Ovary (tissue), 9 donors: ENCODE data around the gene PIBF1. TPM values are rescaled to one million over a fixed set of nuclear protein-coding genes. Genes with fewer than 3 reads are reported as not detected.

Experiments used
- DNase-seq, 5 donors: peaks; one replicate each; pipeline ENCODE4 v3.0.0-alpha.2; 2019 to 2020
- H3K27ac ChIP-seq, 2 donors: fragments of 200-600 bp; one replicate each; pipeline versions ENCODE4 v1.5.1 to v1.8.0; 2019 to 2022
- H3K27me3 ChIP-seq: fragments of 200-600 bp; one replicate; pipeline ENCODE4 v1.8.0; 2022
- H3K36me3 ChIP-seq: fragments of 200-600 bp; sonication (generic); one replicate; pipeline ENCODE4 v1.5.1; 2019
- H3K4me1 ChIP-seq: one replicate; pipeline ENCODE4 v1.8.1; 2013; ENCODE audit warnings: mild to moderate bottlenecking, moderate library complexity; ENCODE audit not compliant: insufficient read depth
- H3K4me3 ChIP-seq: fragments of 200-600 bp; sonication (generic); one replicate; pipeline ENCODE4 v1.5.1; 2017
- H3K9me3 ChIP-seq, 2 donors: fragments of 200-600 bp in 1 of 2; sonication (generic) in 1 of 2; one replicate each; pipeline versions ENCODE4 v1.5.1 to v1.8.1; 2013 to 2019; ENCODE audit warnings: mild to moderate bottlenecking in 1 of 2, moderate library complexity in 1 of 2
- CTCF ChIP-seq, 3 donors: fragments of 450-650 bp in 2 of 3; fragments of 200-600 bp in 1 of 3; IDR thresholded peaks; one replicate each; pipeline versions ENCODE4 v1.5.1 to v1.8.0; 2016 to 2022; ENCODE audit warnings: antibody characterized with exemption in 3 of 3, mild to moderate bottlenecking in 1 of 3
- EP300 ChIP-seq: sonication (generic); formaldehyde crosslinking; IDR thresholded peaks from one replicate; pipeline ENCODE4 v1.6.1; 2017; ENCODE audit warnings: antibody characterized with exemption
- POLR2A ChIP-seq: fragments of 450-650 bp; IDR thresholded peaks from one replicate; pipeline ENCODE4 v1.6.1; 2017; ENCODE audit warnings: antibody characterized with exemption, mild to moderate bottlenecking, moderate library complexity
- WGBS, 3 donors: extraction: QIAGEN DNeasy Blood & Tissue Kit in 1 of 3; methylation state at CpG; one replicate each; pipeline versions ENCODE4 v1.1.5 to v1.1.7; 2013 to 2017; 5-methylcytosine and 5-hydroxymethylcytosine counted together
- intact Hi-C, 4 donors: fragments of 100-400 bp; cut with DNase I; formaldehyde crosslinking; loops; one replicate each; pipeline versions ENCODE4 v1.11.0 to v1.15.1; 2022 to 2023
- polyA plus RNA-seq, 2 donors: library from polyadenylated mRNA; stranded (reverse); fragments of 200-250 nt in 1 of 2; fragments of 350-450 nt in 1 of 2; fragmentation: Illumina TruSeq in 1 of 2; extraction: RNeasy Lipid Tissue Mini Kit (QIAGEN cat#74804) in 1 of 2; gene quantifications; one replicate each; pipeline ENCODE4 v1.2.3, GENCODE V29; 2013 to 2014
- total RNA-seq, 7 donors: library from RNA; depleted of rRNA in 2 of 7; stranded (reverse); fragments of >200 nt in 2 of 7; fragmentation: NEBNext Ultra II Directional in 3 of 7; extraction: Animal tissue kit (Norgen Biotek cat#: 25700) in 3 of 7; gene quantifications; one replicate each; pipeline versions ENCODE4 v1.1.0 to v1.2.4, GENCODE V29; 2016 to 2023
- donor health status: DM: no; HTN: no; CAD: no; lungs with moderate emphysema.
- donor health status: DM: no; HTN: no; CAD: no.
- donor health status: Bipolar disorder and iron deficiency.
- donor health status: DM: yes; HTN: yes; CAD: no.
- donor health status: DM: no; HTN: no; CAD: no.
- donor health status: DM: yes; HTN: yes; CAD: no.

The PIBF1 gene
- total and polyA plus RNA-seq, 9 donors = 9.8 to 45.7 (median 22.0) TPM

GRCh38 chr13:72853000-72853399 lies 71.1 kb downstream of the PIBF1 start:
- H3K27ac ChIP-seq = no peak overlapping the region
- H3K36me3 ChIP-seq = no peaks in the 10 kb centered on the region
- no peaks in the 10 kb centered on the region for H3K4me1 ChIP-seq
- intact Hi-C loops = no loop called here
- H3K27me3 ChIP-seq = no peaks in the 10 kb centered on the region
- no peaks in the 10 kb centered on the region for H3K9me3 ChIP-seq
- TF ChIP-seq EP300 (no peak), POLR2A (no peak), CTCF (IDR thresholded peaks at IDR 0.05) (no peak)
- WGBS, 3 donors = 97 to 100% (median 100%) methylated on average over 1 of the region's 1 CpG
- DNase-seq = no peak
- no peak overlapping the region for H3K4me3 ChIP-seq

- no peak for DNase-seq
- Histone ChIP-seq H3K9me3 (no peaks in the 10 kb centered on the region), H3K27me3 (no peaks in the 10 kb centered on the region), H3K27ac (no peak overlapping the region), H3K4me1 (no peaks in the 10 kb centered on the region), H3K4me3 (no peak overlapping the region), H3K36me3 (no peaks in the 10 kb centered on the region)
- 79 to 89% (median 88%) methylated on average over 9 of the region's 9 CpGs for WGBS, 3 donors
- TF ChIP-seq POLR2A (no peak), EP300 (no peak), CTCF (IDR thresholded peaks at IDR 0.05) (no peak)
- intact Hi-C loops = no loop called here
Observed at GRCh38 chr13:72864142-72865011, 82.4 kb downstream of the PIBF1 start.

GRCh38 chr13:72868229-72868628 lies 86.3 kb downstream of the PIBF1 start:
- WGBS, 3 donors = 97 to 100% (median 99%) methylated on average over 1 of the region's 1 CpG
- H3K9me3 ChIP-seq = no peaks in the 10 kb centered on the region
- no peak overlapping the region for H3K27ac ChIP-seq

GRCh38 chr13:72875233-72875632 lies 93.3 kb downstream of the PIBF1 start:
- Histone ChIP-seq H3K9me3 (no peaks in the 10 kb centered on the region), H3K4me3 (no peak overlapping the region), H3K27ac (no peak overlapping the region), H3K4me1 (no peaks in the 10 kb centered on the region), H3K27me3 (no peaks in the 10 kb centered on the region), H3K36me3 (no peaks in the 10 kb centered on the region)
- intact Hi-C loops = no loop called here
- TF ChIP-seq CTCF (IDR thresholded peaks at IDR 0.05) (no peak), POLR2A (no peak), EP300 (no peak)
- WGBS, 3 donors = 94 to 98% (median 97%) methylated on average over 2 of the region's 2 CpGs
- no peak for DNase-seq

More at GRCh38 chr13:72868229-72868628, 86.3 kb downstream of the PIBF1 start:
- Histone ChIP-seq H3K27me3 (no peaks in the 10 kb centered on the region), H3K36me3 (no peaks in the 10 kb centered on the region), H3K4me1 (no peaks in the 10 kb centered on the region), H3K4me3 (no peak overlapping the region)
- no peak for TF ChIP-seq POLR2A
- intact Hi-C loops = no loop called here
- DNase-seq = no peak

- no peak overlapping the region for H3K27ac ChIP-seq
- TF ChIP-seq POLR2A = no peak
- no peak for TF ChIP-seq CTCF (IDR thresholded peaks at IDR 0.05)
- no peak for TF ChIP-seq EP300
- H3K4me1 ChIP-seq = no peaks in the 10 kb centered on the region
- DNase-seq = no peak
- no peaks in the 10 kb centered on the region for H3K9me3 ChIP-seq
- H3K36me3 ChIP-seq = no peaks in the 10 kb centered on the region
- WGBS, 3 donors = 76 to 81% (median 77%) methylated on average over 2 of the region's 2 CpGs
- intact Hi-C loops = no loop called here
- no peak overlapping the region for H3K4me3 ChIP-seq
- H3K27me3 ChIP-seq = no peaks in the 10 kb centered on the region
Observed at GRCh38 chr13:72884101-72884500, 102.2 kb downstream of the PIBF1 start.
